Stimulated activated CD4-positive, alpha-beta T cell treated with anti-CD3 and anti-CD28 coated beads, Interleukin-12 subunit alpha, Interleukin-12 subunit beta, amount 100 ng/mL, for 48 hours (primary cell): Measurements from ENCODE around the gene ODC1.
"Not testable (repeated sequence)": the region's sequence is repeated elsewhere in the genome, so short reads cannot be mapped to it uniquely, and the experiment has no call there.

Source experiments
- DNase-seq, 3 donors: peaks; one replicate each; pipeline ENCODE4 v3.0.0-alpha.2; 2020; ENCODE audit warnings: low read depth in 2 of 3, low spot score in 1 of 3

The ODC1 gene

DNA sequence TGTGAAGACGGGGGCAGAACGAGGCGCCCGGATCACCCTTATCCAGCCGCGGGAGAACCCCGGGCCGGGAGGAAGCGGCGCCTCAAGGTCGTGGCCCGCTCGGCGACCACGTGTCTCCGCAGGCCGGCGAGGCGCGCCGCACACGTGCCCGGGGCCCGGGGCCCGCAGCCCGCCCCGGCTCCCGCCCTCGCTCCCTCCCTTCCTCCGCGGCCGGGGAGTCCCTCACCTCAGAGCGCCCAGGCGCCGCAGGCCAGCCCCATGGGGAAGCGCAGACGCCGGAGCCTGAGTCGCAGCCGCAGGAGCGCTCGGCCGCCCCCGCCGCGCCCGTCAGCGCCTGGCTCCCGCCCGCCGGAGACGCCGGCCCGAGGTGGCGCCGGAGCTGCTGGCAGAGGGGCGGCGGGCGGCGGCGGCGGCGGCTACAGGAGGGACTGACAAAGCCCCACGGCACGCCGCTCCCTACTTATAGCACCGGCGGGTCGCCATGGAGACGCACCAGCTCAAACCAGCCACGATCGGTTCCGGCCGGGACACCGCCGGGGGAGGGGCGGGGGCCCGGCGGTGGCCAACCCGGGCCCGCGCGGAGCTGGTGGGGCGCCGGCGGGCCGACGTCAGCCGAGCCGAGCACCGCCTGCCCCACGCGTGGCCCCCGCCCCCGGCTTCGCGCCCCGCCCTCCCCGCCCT lies at the start of gene ODC1:
Gene ODC1, minus strand, starts transcription at position 433 of the 681 bp plus-strand sequence. CDS start 3,295 bp downstream, outside the sequence.
- peak; percentile 92 to 96 (median 94) for DNase-seq

DNA sequence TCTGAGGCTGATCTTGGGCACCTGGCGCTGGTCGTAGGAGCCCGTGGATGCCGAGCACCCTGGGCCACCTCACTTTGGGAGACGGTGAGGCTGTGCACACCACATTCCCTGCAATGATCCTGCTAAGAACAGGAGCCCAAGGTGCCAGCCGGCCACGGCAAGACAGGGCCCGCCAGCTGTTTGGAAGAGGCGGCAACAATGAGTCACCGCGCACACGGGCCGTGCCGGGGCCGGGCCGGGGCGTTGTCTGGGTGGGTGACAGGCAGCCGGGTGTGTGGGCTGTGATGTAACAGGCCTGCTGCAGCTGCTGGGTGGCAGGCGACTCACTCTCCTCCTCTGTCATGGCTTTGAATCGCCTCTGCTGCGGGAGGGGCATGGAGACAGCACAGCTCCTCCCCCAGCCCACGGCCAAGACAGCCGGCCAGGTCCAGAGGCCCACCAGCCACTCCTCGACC lies 49.7 kb upstream of the ODC1 start:
- DNase-seq, result peak; percentile 22 to 47 (median 30)

DNA sequence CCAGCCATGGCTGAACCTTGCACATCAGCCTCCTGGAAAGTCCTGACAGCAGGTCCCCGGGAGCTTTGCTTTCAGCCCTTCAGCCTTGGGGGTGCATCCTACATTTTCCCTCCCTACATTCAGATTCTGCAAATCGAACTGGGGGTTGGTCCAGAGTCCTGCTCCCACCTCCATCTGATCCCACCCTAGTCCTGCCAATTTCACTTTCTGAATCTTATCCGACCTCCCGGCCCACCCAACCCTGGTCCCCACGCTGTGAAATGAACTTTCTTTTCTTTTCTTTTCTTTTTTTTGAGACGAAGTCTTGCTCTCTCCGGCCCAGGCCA lies 47.8 kb upstream of the ODC1 start:
- no peak for DNase-seq

DNA sequence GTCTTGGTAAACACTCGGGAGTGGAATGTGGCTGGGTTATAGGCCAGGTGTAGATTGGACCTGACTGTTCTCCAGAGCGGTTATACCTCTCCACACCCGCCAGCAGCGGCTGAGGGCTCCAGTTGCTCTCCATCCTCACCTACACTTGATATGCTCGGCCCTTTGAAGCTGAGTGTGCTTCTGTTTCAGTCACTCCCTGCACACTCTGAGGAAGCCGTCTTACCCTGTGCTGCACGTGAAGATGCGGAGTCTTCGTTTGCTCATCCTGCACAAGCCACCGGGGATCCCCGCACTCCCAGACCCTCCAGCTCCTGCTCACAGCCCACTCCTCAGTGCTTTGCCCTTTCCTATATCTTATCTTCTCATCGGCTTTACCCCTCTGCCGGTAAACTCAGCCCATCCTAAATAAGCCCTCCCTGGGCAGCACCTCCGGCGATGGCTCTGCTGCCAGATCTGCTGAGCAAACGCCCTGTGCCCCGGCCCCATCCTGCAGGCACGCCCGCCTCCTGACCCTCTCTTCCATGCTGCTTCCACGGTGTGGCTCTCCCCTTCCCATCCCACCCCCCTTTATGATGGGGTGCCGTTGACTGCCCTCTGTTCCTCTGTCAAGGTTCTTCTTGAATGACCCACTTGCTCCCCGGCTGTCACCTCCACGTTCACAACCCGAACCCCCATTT lies 47.3 kb upstream of the ODC1 start:
- no peak for DNase-seq

DNA sequence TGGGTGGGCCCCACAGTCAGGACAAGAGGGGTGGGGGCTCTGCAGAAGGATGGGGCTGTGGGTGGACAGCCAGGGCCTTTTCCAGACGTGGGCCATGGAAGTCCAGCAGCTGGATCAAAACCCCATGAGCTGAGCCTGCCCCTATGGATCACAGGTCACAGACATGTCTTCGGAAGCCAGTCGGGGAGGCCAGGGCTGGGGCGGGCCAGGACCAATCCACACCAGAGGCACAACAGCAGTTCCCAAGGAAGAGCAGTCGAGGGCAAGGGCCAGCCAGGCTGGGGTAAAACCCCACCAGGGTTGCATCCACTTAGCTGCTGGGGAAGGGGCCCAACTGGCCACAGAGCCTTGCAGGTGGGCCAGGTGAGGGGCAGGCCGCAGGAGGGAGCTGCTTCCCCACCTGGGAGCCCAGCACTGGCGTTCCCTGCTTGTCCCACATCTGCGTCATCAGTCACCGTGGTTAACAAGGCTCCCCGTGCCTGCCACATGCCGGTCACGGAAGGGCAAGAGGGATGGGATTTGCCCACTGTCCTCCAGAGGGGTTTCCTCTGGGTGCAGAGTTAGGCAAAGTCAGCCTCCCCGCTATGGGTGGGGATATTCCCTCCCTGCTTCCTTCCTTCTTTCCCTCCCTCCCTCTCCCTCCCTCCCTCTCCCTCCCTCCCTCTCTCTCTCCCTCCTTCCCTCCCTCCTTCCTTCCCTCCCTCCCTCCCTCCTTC lies 46.4 kb upstream of the ODC1 start:
- DNase-seq, result no peak

DNA sequence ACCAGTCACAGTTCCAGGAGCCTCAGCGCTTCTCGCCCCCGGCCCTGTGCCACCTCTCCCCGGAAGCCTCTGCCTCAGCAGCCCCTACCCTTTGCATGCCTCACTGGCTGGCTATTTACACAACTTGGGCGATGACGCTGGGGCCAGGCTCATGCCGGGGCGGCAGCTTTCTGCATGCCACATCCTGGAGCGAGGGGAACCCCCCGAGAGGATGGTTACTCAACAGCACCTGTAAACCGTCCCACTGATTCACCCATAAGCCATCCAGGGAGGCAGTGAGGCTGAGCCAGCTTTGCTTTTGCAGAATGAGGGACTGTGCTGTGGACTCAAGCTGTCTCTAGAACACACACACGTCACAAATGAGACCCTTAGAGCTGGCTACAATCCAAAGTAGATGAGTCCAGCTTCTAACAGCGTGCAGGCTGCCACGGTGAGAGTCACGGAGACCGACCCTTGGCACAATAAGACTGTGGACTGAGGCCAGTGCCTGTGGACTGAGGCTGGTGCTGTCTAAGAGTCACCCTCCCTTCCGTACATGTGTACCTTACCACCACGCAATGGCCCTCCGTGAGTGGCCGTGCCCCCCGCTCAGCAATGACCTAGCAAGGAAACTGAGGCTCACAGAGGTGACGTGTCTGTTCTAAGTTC lies 45.6 kb upstream of the ODC1 start:
- DNase-seq, result peak; percentile 59 to 75 (median 72)

DNA sequence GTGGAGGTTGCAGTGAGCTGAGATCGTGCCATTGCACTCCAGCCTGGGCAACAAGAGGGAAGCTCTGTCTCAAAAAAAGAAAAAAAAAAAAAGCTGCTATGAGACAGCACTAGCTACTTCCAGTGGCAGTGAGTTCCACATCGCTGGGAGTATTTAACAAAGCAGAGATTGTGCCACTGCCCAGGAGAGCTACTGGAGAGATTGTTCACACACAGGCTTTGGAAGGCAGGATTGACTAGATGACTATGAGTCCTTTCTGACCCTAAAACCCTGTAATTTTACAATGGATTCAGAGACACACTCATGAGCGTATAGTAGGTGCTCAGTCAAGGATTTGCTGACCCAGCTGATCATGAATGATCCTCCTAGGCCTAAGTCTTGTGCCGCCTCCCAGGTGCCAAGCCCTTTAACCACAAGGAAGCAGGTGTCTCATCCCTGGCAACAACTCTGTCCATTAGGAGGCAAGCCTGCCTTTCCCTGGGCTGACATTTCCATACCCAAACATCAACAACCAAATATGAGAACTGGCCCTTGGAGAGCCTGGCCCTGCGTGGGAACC lies 45.0 kb upstream of the ODC1 start:
- DNase-seq, result no peak

DNA sequence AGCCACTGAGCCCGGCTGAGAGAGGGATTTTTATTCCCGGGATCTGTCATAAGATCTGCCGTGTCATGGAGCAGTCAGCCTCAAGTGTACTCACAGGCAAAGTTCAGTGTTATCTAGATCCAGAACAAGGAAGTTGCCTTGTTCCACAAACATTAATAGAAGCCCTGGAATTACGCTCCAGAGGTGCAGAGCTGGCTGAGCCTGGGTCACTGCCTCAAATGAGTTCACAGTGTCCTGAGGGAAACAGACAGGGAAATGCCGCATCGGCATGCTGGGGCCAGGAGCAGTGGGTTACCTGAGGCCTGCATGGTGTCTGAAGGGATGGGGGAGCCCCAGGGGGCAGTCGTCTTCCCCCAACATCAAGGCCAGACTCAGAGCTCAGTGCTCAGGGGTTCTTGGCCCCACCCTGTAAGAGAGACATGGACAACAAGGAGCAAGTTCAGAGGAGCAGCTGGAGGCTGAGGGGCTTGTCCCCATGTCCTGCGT lies 42.7 kb upstream of the ODC1 start:
- DNase-seq, result no peak

DNA sequence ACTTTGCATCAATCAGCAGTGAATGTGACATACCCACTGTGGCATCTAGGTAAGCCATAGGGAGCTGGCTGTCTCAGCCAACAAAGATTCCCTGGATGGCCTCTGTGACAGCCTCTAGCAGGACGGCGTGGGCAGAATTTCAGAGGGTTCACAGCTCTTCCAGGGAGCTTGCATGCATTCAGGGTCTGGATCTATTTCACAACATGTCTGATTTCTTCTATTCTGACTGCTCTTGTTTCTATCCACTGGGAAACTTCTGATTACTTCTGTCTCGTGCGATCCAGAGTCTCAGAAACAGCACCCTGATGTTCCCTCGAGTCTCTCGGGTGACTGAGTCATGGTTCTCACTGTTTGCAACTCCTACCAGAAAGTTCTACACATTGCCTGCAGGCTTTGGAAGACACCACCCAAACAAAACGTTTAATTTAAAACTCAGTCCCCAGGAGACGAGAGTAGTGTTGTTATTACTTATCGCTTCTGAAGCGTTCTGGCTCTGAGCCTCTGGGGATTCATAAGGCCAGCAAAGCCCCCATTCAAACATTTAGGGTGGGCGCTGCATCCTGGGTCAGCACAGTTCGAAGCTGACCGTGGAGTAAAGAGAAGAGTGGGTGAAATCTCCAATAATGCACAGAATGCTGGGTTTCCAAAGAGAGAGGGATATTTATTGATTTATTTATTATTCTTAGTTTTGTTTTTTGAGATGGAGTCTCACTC lies 41.9 kb upstream of the ODC1 start:
- no peak for DNase-seq

DNA sequence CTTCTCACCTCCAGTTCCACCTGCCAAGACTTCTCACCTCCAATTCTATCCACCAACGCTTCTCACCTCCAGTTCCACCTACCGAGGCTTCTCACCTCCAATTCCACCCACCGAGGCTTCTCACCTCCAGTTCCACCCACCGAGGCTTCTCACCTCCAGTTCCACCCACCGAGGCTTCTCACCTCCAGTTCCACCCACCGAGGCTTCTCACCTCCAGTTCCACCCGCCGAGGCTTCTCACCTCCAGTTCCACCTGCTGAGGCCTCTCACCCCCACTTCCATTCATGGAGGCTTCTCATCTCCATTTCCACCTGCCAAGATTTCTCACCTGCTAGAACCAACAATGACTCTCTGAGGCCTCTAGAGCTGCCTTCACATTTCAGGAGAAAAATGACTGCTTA lies 40.0 kb upstream of the ODC1 start:
- DNase-seq, result not testable (repeated sequence)

DNA sequence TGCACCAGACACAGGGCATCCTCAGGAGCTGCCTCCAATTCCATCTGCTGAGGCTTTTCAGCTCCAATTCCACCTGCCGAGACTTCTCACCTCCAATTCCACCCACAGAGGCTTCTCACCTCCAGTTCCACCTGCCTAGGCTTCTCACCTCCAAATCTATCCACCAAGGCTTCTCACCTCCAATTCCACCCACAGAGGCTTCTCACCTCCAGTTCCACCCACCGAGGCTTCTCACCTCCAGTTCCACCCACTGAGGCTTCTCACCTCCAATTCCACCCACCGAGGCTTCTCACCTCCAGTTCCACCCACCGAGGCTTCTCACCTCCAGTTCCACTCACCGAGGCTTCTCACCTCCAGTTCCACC lies 39.6 kb upstream of the ODC1 start:
- not testable (repeated sequence) for DNase-seq

DNA sequence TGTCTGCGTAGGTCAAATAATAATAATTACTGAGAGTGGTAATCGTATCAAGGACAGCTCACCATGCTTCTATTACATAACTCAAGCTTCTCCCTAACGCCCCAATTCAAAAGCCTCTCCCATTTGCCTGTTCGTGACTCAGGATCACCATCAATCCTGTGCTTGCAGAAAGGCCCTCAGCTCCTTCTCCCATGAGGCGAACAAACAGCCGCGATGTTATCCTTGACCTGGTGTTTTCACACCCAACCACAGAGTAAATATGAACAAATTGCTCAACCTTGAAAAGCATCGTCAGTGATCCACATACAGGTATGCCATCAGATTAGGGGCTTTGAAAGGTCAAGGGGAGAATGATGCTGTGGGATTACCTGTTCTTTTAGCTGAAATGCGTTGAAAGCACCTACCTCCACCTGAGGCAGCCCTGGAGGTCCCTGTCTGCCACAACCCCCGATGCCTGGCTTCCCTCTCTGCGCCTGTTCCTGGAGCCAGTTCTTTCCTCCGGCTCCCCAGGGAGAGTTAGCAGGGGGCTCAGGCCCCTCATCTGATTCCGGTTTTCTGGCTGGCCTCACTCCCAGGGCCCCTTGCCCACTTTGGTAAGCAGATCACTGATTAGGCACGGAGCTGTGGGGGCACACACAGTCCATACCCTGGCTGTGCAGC lies 39.1 kb upstream of the ODC1 start:
- DNase-seq, result no peak

DNA sequence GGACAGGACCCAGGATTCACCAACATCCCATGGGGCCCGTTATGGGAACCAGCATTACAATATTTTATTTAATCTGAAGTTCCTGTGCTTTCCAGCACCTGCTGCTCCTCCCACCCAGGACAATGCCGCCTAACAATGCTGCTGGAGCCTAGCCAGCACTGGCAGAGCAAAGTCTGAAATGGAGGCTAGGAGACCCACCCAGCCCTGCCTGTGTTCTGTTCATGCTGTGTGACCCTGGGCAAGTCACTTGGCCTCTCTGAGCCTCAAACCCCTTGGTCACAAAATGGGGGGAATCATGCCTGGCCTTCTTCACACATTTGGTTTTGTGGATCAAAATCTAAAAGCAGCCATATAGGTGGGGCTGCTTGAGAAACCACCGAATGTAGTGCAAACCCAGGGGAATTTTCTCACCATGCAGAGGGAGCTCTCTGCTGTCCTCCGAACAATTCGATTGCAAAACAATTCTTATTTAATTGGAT lies 38.5 kb upstream of the ODC1 start:
- DNase-seq, result no peak

DNA sequence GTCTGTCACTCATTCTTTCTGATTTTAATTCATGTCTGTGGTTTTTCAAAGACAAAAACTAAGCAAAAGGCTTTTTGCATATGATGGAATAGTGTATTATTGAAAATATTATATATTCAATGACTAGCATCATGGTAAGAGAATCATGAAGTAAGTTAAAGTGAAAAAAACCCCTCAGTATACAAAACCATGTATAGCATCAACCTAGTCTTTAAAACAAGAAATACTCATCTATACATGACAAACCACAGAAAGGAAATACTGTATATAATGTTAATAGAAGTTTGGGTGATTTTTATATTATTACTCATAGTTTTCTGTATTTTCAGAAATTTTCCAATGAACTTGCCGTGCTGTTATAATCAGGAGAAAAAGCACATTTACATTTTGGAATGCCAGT lies 38.0 kb upstream of the ODC1 start:
- no peak for DNase-seq

DNA sequence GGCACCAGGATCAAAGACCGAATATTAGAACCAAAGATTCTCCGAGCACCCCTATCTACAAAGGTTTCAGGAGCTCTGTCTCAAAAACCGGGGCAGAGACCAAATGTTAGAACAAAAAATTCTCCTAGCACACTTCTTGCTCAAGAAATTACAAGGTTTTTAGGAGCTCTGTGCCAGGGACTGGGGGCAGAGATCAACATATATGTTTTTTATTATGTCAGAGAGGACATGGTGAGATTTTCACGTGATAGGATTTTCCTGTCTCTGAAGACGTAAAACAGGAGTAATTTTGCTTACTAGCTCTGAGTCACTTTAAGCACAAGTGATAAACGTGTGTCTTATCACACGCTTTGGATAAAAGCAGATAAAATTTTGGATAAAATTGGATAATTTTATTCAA lies 34.8 kb upstream of the ODC1 start:
- DNase-seq, result no peak

DNA sequence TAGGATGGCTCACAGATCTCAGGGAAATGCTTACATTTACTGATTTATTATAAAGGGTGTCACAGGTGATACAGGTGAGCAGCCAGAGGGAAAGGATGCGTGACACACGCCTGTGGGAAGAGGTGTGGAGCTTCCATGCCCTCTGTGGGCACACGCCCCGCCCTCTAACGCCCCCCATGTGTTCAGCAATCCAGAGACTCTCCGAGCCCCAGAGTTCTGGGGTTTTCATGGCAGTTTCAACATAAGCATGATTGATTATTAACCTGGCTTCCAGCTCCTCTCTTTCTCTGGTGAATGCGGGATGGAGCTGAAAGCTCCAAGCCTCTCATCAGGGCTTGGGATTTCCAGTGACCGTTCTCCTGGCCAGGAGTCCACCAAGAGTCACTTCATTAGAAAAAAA lies 34.3 kb upstream of the ODC1 start:
- no peak for DNase-seq

DNA sequence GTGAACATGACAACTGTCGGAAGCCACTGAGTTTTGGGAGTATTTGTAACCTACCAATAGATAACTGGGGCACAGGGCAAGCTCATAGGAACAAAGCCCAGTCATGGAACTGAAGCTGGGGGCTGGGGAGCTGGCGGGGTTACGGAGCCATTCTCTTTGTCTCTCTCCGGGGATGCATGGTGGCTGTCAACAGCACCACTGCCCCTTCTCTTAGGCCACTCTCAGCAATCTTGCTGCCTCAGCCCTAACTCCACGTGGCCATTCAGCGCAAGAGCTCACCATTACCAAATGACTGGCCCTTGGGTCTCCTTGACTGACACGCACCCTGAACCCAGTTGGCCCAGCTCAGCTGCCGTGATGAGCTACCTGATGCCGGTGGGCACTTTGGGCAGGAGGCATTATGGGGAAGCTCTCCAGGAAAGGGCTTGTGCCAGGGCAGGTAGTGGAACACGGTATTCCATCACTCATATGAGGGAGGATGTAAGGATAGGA lies 33.6 kb upstream of the ODC1 start:
- DNase-seq, result no peak

DNA sequence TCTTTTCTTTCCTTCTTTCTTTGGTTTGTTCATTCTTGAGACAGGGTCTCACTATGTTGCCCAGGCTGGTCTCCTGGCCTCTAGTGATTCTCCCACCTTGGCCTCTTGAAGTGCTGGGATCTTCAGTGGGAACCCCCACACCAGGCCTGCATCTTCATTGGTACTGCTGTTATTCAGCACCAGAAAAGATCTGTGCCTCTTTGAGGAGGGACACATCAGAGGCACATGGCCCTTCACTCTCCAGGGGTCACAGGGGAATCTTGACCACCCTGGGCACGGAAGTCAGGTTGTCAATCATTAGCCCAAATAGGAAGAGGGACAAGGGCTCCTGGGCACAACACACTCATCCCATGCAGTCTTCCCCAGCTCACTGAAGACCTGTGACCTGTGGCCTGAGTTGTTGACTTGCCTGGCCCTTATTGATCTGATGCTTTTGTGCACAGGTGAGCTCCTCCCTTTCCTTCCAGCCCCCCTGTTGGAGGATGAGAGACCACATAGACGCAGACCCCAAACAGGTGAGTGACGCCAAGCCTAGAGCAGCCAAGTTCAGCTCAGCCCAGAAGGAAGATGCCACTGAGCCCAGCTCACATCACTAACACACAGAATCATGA lies 33.0 kb upstream of the ODC1 start:
- no peak for DNase-seq

DNA sequence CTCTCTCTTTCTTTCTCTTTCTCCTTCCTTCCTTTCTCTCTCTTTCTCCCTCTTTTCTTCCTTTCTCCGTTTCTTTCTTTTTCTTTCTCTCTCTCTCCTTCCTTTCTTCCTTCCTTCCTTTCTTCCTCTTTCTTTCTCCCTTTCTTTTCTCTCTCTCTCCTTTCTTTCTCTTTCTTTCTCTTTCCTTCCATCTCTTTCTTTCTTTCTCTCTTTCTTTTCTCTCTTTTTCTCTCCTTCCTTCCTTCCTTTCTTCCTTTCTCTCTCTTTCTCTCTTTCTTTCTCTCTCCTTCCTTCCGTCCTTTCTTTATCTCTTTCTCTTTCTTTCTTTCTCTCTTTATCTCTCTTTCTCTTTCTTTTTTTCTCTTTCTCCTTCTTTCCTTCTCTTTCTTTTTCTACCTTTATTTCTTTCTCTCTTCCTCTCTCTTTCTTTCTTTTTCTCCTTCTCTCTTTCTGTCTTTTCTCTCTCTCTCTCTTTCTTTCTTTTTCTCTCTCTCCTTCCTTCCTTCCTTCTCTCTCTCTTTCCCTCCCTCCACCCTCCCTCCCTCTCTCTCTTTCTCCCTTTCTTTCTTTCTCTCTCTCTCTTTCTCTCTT lies 32.3 kb upstream of the ODC1 start:
- DNase-seq, result no peak
